ENCODE measurements around the gene SNRNP25. TPM values are rescaled to one million over a fixed set of nuclear protein-coding genes. Genes with fewer than 3 reads are reported as not detected.

Gene SNRNP25
- total and polyA plus RNA-seq, 2 donors (not counting 1 experiment from before 2014, with no cell fraction given): 25.5 to 32.8 TPM

GRCh38 chr16:104355-104754 is 50.7 kb downstream of the SNRNP25 start:
- Mint-ChIP-seq H3K4me1 (peaks cover 3% of the 10 kb centered on the region), H3K27ac (no peak overlapping the region)
- WGBS (ENCODE audit: insufficient coverage): 89% methylated on average over 5 of the region's 5 CpGs

More at GRCh38 chr16:104355-104754, 50.7 kb downstream of the SNRNP25 start:
- TF ChIP-seq CTCF (IDR thresholded peaks at IDR 0.05): no peak
- TF ChIP-seq EZH2 (IDR thresholded peaks at IDR 0.05; ENCODE audit: borderline replicate concordance, insufficient read depth, low read depth, low read length, poor library complexity, severe bottlenecking): no peak
- Histone ChIP-seq H4K20me1 (ENCODE audit: control insufficient read depth, insufficient read depth, low read length, poor library complexity, severe bottlenecking) (peaks cover 4% of the 10 kb centered on the region), H3K79me2 (ENCODE audit: control insufficient read depth, insufficient read depth, low read length) (no peaks in the 10 kb centered on the region), H3K4me2 (replicated peaks; ENCODE audit: low read depth, low read length, poor library complexity, severe bottlenecking) (no peak overlapping the region), H2AFZ (ENCODE audit: insufficient read depth, low read depth, low read length, poor library complexity, severe bottlenecking) (no peak overlapping the region), H3K36me3 (replicated peaks in 1 of 2; ENCODE audit: control extremely low read depth in 1 of 2, control insufficient read depth in 1 of 2, extremely low read depth in 1 of 2, insufficient read depth in 2 of 2, low read length in 1 of 2) (peaks cover 2 to 18% of the 10 kb centered on the region in 2 experiments), H3K9ac (ENCODE audit: low read length) (no peak overlapping the region), H3K4me1 (ENCODE audit: control insufficient read depth in 2 of 2, insufficient read depth in 2 of 2, low read length in 2 of 2) (peaks cover 0 to 3% of the 10 kb centered on the region in 2 donors), H3K27ac (ENCODE audit: low read length in 2 of 2) (no peak overlapping the region), H3K27me3 (replicated peaks in 1 of 4; ENCODE audit: control extremely low read depth in 1 of 4, control insufficient read depth in 3 of 4, insufficient read depth in 4 of 4, low read length in 3 of 4) (no peaks in the 10 kb centered on the region), H3K4me3 (ENCODE audit: control extremely low read depth in 1 of 5, extremely low read depth in 1 of 5, insufficient read depth in 1 of 5, low read depth in 2 of 5, low read length in 4 of 5) (no peak overlapping the region), H3K9me3 (ENCODE audit: control extremely low read depth in 1 of 3, control insufficient read depth in 2 of 3, insufficient read depth in 1 of 3, low read length in 2 of 3) (no peaks in the 10 kb centered on the region)
- H3K27me3 Mint-ChIP-seq: no peaks in the 10 kb centered on the region
- ChIA-PET CTCF (interaction anchor here (0.7 to 5.5 kb wide), 6 partner anchors 9 to 257 kb away, joined by 3 to 63 read pairs (median 6); partner anchors contain the start of gene HBQ1), POLR2A (interaction anchor here (0.5 kb wide), 1 partner anchor 247 kb away, joined by 3 read pairs; no protein-coding TSS in a partner anchor)
- ATAC-seq (ENCODE audit: low read depth): no peak
- no peak overlapping the region for H3K4me3 Mint-ChIP-seq
- no peaks in the 10 kb centered on the region for H3K9me3 Mint-ChIP-seq (ENCODE audit: insufficient read depth)
- DNase-seq: no peak
- intact Hi-C loops (cut with micrococcal nuclease): no loop called here

All from B cell (primary cell).